PC-9 (cell line): Measurements from ENCODE around the gene ADAMTS6. TPM values are rescaled to one million over a fixed set of nuclear protein-coding genes. Genes with fewer than 3 reads are reported as not detected.

Source experiments
- BruUV-seq: library from RNA; stranded (reverse); fragments of 400-500 nt; replicated peaks from 2 replicates; lab custom pipeline; 2021; lab: Mats Ljungman, UMichigan
- CTCF ChIA-PET: fragments of 300-600 bp; sonication (Branson Sonifier 250); formaldehyde crosslinking; loops from one replicate; lab custom pipeline; 2022; ENCODE audit warnings: antibody characterized with exemption; lab: Charles Lee
- POLR2A ChIA-PET: fragments of 300-600 bp; sonication (Branson Sonifier 250); formaldehyde crosslinking; loops from one replicate; lab custom pipeline; 2022; ENCODE audit warnings: antibody characterized with exemption; ENCODE audit not compliant: unreplicated experiment; lab: Charles Lee
- DNase-seq, 2 experiments: peaks; one replicate each; pipeline versions ENCODE4 v3.0.0 to v3.0.0-alpha.2; 2015 to 2022; ENCODE audit warnings: mixed read lengths in 1 of 2
- H2AFZ ChIP-seq: fragments of 200-600 bp; sonication (generic); 2 replicates; pipeline ENCODE4 v1.8.1; 2017; ENCODE audit warnings: antibody characterized with exemption
- H3F3A ChIP-seq: fragments of 200-600 bp; sonication (generic); 2 replicates; pipeline ENCODE4 v1.8.1; 2017; ENCODE audit warnings: antibody characterized with exemption, mild to moderate bottlenecking, low read depth; ENCODE audit not compliant: insufficient read depth
- H3K27ac ChIP-seq: fragments of 200-600 bp; sonication (generic); 2 replicates; pipeline ENCODE4 v1.6.1; 2016; ENCODE audit warnings: mixed run types
- H3K27me3 ChIP-seq: fragments of 200-600 bp; sonication (generic); 2 replicates; pipeline ENCODE4 v1.6.1; 2016; ENCODE audit warnings: low read depth, mixed run types; ENCODE audit not compliant: insufficient read depth
- H3K36me3 ChIP-seq: fragments of 200-600 bp; sonication (generic); 2 replicates; pipeline ENCODE4 v1.6.1; 2016; ENCODE audit warnings: low read depth, mixed run types
- H3K4me1 ChIP-seq: fragments of 200-600 bp; sonication (generic); replicated peaks from 2 replicates; pipeline ENCODE4 v1.6.1; 2016; ENCODE audit warnings: mixed run types; ENCODE audit not compliant: insufficient read depth
- H3K4me2 ChIP-seq: fragments of 200-600 bp; sonication (generic); 2 replicates; pipeline ENCODE4 v1.6.1; 2017; ENCODE audit warnings: mixed run types
- H3K4me3 ChIP-seq: fragments of 200-600 bp; sonication (generic); 2 replicates; pipeline ENCODE4 v1.6.1; 2016; ENCODE audit warnings: mixed run types
- H3K79me2 ChIP-seq: fragments of 200-600 bp; sonication (generic); 2 replicates; pipeline ENCODE4 v1.6.1; 2017; ENCODE audit warnings: low read depth, mixed run types
- H3K9me2 ChIP-seq: fragments of 200-600 bp; sonication (generic); 2 replicates; pipeline ENCODE4 v1.8.1; 2017; ENCODE audit warnings: mild to moderate bottlenecking; ENCODE audit not compliant: insufficient read depth
- H3K9me3 ChIP-seq: fragments of 200-600 bp; sonication (generic); 2 replicates; pipeline ENCODE4 v1.8.1; 2016; ENCODE audit warnings: low read depth; ENCODE audit not compliant: insufficient read depth
- H4K20me1 ChIP-seq: fragments of 200-600 bp; sonication (generic); 2 replicates; pipeline ENCODE4 v1.8.1; 2017; ENCODE audit not compliant: insufficient read depth
- CTCF ChIP-seq: fragments of 200-600 bp; sonication (generic); conservative IDR thresholded peaks from 2 replicates; pipeline ENCODE4 v1.6.1; 2017; ENCODE audit warnings: mixed run types, antibody characterized with exemption, mild to moderate bottlenecking, moderate library complexity
- EZH2 ChIP-seq: fragments of 200-600 bp; sonication (generic); IDR thresholded peaks from 2 replicates; pipeline ENCODE4 v1.8.0; 2017; ENCODE audit warnings: antibody characterized with exemption, low read depth
- intact Hi-C: fragments of 100-400 bp; cut with micrococcal nuclease; formaldehyde crosslinking; loops from one replicate; pipeline ENCODE4 v1.10.0; 2022; ENCODE audit not compliant: unreplicated experiment
- total RNA-seq: library from RNA; stranded (reverse); gene quantifications from 2 replicates; pipeline ENCODE4 v1.2.3, GENCODE V29; 2021

Gene ADAMTS6
- total RNA-seq, 1 experiment from 2014 or later: 1.4 TPM

DNA sequence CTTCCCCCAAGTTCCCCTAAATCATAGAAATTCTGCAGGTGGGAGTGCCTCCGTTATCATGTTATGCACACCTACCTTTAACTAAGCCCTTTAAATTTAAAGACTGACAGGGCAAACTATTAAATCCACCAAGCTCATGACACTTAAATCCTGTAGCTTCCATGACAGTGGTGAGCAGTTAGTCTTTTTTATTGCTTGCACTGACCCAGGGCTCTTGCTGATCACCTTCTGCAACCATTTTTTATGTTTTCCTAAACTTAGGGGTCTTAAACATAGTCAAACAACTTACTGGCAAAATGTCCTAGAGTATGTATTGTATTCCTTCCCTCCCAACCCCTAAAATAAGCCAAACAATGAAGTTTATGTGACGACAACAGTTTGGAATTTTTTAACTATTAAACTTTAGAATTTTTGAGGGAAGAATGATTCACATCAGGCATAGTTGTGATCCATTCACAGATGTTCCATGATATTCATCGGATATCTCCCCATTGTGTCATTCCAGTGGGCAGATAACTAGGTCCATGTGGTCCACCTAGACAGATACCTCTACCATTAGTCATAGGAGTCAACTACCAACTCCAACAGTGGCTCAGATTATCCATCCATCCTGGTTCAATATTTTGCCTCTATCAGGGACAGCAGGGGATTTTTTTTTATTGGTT lies 283.1 kb downstream of the ADAMTS6 start:
- ChIA-PET CTCF (no interaction called here), POLR2A (no interaction called here)
- Histone ChIP-seq H3K9me3 (no peaks in the 10 kb centered on the region; the same call in 1 of the 2 replicates), H3K79me2 (no peaks in the 10 kb centered on the region), H3K27me3 (no peaks in the 10 kb centered on the region), H3K36me3 (no peaks in the 10 kb centered on the region), H3K4me1 (peaks cover 19% of the 10 kb centered on the region), H2AFZ (no peak overlapping the region), H3K9me2 (no peaks in the 10 kb centered on the region; the same call in 1 of the 2 replicates), H4K20me1 (no peaks in the 10 kb centered on the region; the same call in 1 of the 2 replicates), H3F3A (peaks cover 4% of the 10 kb centered on the region; the same call in 1 of the 2 replicates), H3K4me2 (no peak overlapping the region), H3K27ac (peak overlapping the region; percentile 23), H3K4me3 (no peak overlapping the region)
- BruUV-seq: no TSS peak
- intact Hi-C loops: loop anchor here (1.0 to 5.0 kb wide), 4 partner anchors 8 to 284 kb away; no protein-coding TSS in a partner anchor
- DNase-seq: peak; percentile 35 to 69
- no peak for TF ChIP-seq EZH2

DNA sequence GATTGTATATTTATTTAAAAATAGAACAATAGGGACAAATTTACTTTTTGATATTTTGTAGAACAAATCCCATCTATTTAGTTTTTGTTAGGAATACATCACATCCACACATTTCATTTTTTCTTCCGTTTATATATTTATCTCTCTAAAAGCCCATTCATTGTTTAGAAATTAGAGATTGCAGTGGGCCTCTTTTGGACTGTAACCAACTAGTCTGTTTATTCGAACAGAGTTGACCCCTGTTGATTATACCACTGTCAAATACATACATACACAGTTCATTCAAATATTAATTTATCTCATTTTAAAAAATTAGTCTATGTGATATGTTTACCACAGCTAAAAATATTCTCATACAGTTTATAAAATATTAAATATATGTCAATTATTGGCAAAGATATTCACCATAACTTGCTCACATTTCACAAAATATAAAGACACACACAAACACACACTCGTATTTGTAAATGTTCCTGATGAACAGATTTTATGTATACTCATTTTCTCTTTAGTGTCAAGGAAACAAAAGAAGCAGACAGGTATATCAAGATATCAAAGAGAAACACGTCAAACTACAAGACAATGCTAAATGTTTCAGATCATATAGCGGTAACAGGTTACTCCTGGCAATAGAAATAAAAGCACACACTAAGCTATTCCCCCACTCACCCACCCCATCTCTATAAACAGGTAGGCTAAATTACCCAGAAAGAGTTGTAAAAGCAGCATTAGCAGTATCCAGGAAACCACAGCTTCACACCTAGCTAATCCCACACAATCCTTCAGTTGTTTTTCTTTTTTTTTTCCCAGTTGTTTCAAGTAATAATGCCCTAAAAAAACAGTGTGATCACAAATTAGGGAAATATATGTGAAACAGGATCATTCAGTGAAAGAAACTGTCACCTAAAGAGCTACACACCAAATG lies 283.9 kb downstream of the ADAMTS6 start:
- Histone ChIP-seq H2AFZ (no peak overlapping the region), H3F3A (peaks cover 4% of the 10 kb centered on the region; the same call in 1 of the 2 replicates), H3K4me3 (no peak overlapping the region), H3K27ac (peak overlapping the region; percentile 23), H4K20me1 (no peaks in the 10 kb centered on the region; the same call in 1 of the 2 replicates), H3K27me3 (no peaks in the 10 kb centered on the region), H3K36me3 (no peaks in the 10 kb centered on the region), H3K9me3 (no peaks in the 10 kb centered on the region; the same call in 1 of the 2 replicates), H3K4me1 (peaks cover 16% of the 10 kb centered on the region; the same call in 1 of the 2 replicates), H3K4me2 (no peak overlapping the region), H3K9me2 (no peaks in the 10 kb centered on the region; the same call in 1 of the 2 replicates), H3K79me2 (no peaks in the 10 kb centered on the region)
- BruUV-seq: TSS peak; percentile 76
- intact Hi-C loops: loop anchor here (1.0 to 5.0 kb wide), 4 partner anchors 7 to 285 kb away; no protein-coding TSS in a partner anchor
- ChIA-PET CTCF (no interaction called here), POLR2A (interaction anchor here (0.5 kb wide), 1 partner anchor 256 kb away, joined by 8 read pairs; no protein-coding TSS in a partner anchor)
- TF ChIP-seq EZH2: no peak
- TF ChIP-seq CTCF: no peak
- DNase-seq: no peak

GRCh38 chr5:65194871-65195270 lies 286.8 kb downstream of the ADAMTS6 start:
- H3K36me3 ChIP-seq: no peaks in the 10 kb centered on the region
- ChIA-PET POLR2A (no interaction called here), CTCF (no interaction called here)
- H3K27me3 ChIP-seq: no peaks in the 10 kb centered on the region
- H3K9me2 ChIP-seq: no peaks in the 10 kb centered on the region; the same call in 1 of the 2 replicates
- no peaks in the 10 kb centered on the region for H3K9me3 ChIP-seq
- H4K20me1 ChIP-seq: no peaks in the 10 kb centered on the region; the same call in 1 of the 2 replicates
- no peak overlapping the region for H3K4me3 ChIP-seq
- no peak for DNase-seq
- TF ChIP-seq EZH2 (no peak), CTCF (no peak)
- H3F3A ChIP-seq: peaks cover 15% of the 10 kb centered on the region
- H3K4me1 ChIP-seq: peaks cover 27% of the 10 kb centered on the region
- BruUV-seq: no TSS peak
- H3K27ac ChIP-seq: no peak overlapping the region
- no peak overlapping the region for H2AFZ ChIP-seq
- no peaks in the 10 kb centered on the region for H3K79me2 ChIP-seq
- intact Hi-C loops: loop anchor here (5.0 kb wide), 1 partner anchor 93 kb away; no protein-coding TSS in a partner anchor
- H3K4me2 ChIP-seq: no peak overlapping the region
